Mucosa of descending colon (tissue), 3 donors: Measurements from ENCODE around the gene RPH3AL. TPM values are rescaled to one million over a fixed set of nuclear protein-coding genes. Genes with fewer than 3 reads are reported as not detected.
"Not testable (repeated sequence)": the region's sequence is repeated elsewhere in the genome, so short reads cannot be mapped to it uniquely, and the experiment has no call there.

Experiments used
- ATAC-seq: fragments of 200-7000 bp; cut with Tn5 transposase; one replicate; pipeline ENCODE4 v1.9.1; 2020; ENCODE audit warnings: mild to moderate bottlenecking, moderate library complexity
- DNase-seq, 3 donors: peaks; one replicate each; pipeline ENCODE4 v3.0.0-alpha.2; 2020
- H3K36me3 ChIP-seq: fragments of 200-600 bp; one replicate; pipeline ENCODE4 v1.8.0; 2021; ENCODE audit warnings: low read depth, mild to moderate bottlenecking
- H3K4me1 ChIP-seq: fragments of 200-600 bp; one replicate; pipeline ENCODE4 v1.8.0; 2021; ENCODE audit warnings: low read depth, mild to moderate bottlenecking
- H3K4me3 ChIP-seq: fragments of 200-600 bp; one replicate; pipeline ENCODE4 v1.8.0; 2021; ENCODE audit warnings: mild to moderate bottlenecking
- H3K9me3 ChIP-seq: fragments of 200-600 bp; one replicate; pipeline ENCODE4 v1.8.0; 2021; ENCODE audit warnings: mild to moderate bottlenecking
- intact Hi-C, 2 donors: fragments of 100-400 bp; cut with DNase I in 1 of 2; cut with micrococcal nuclease in 1 of 2; formaldehyde crosslinking; loops; one replicate each; pipeline versions ENCODE4 v1.11.0 to v1.11.1; 2022; cut with DNase I, micrococcal nuclease
- total RNA-seq, 3 donors: library from RNA; stranded (reverse); fragmentation: NEBNext Ultra II Directional in 2 of 3; extraction: Animal tissue kit (Norgen Biotek cat#: 25700) in 2 of 3; gene quantifications; one replicate each; pipeline versions ENCODE4 v1.2.1 to v1.2.4, GENCODE V29; 2021 to 2023
- TF ChIP-seq, protein P1 (sequence below): fragments of 200-600 bp; IDR thresholded peaks from one replicate; pipeline ENCODE4 v1.8.0; 2022; ENCODE audit warnings: antibody characterized with exemption, mild to moderate bottlenecking
- donor health status: DM: no; HTN: no; CAD: no; lungs with moderate emphysema.
- donor health status: DM: no; HTN: no; CAD: no.
- donor health status: DM: no; HTN: yes; CAD: no.

RPH3AL gene
- total RNA-seq, 3 donors from 2014 or later, result 24.0 to 44.1 (median 36.7) TPM

GRCh38 chr17:228951-229708 lies 123.5 kb downstream of the RPH3AL start:
- TF ChIP-seq, protein P1, sequence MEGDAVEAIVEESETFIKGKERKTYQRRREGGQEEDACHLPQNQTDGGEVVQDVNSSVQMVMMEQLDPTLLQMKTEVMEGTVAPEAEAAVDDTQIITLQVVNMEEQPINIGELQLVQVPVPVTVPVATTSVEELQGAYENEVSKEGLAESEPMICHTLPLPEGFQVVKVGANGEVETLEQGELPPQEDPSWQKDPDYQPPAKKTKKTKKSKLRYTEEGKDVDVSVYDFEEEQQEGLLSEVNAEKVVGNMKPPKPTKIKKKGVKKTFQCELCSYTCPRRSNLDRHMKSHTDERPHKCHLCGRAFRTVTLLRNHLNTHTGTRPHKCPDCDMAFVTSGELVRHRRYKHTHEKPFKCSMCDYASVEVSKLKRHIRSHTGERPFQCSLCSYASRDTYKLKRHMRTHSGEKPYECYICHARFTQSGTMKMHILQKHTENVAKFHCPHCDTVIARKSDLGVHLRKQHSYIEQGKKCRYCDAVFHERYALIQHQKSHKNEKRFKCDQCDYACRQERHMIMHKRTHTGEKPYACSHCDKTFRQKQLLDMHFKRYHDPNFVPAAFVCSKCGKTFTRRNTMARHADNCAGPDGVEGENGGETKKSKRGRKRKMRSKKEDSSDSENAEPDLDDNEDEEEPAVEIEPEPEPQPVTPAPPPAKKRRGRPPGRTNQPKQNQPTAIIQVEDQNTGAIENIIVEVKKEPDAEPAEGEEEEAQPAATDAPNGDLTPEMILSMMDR, result no peak
- ATAC-seq, result no peak
- no peaks in the 10 kb centered on the region for H3K4me1 ChIP-seq
- no peaks in the 10 kb centered on the region for H3K36me3 ChIP-seq
- H3K9me3 ChIP-seq, result no peaks in the 10 kb centered on the region
- peak in 2 of 3 donors; percentile 12 to 23 for DNase-seq
- intact Hi-C loops, result no loop called here
- H3K4me3 ChIP-seq, result no peak overlapping the region

GRCh38 chr17:227946-228615 lies 124.5 kb downstream of the RPH3AL start:
- Histone ChIP-seq H3K4me1 (no peaks in the 10 kb centered on the region), H3K9me3 (no peaks in the 10 kb centered on the region), H3K4me3 (no peak overlapping the region), H3K36me3 (no peaks in the 10 kb centered on the region)
- no peak for ATAC-seq
- peak in 2 of 3 donors; percentile 14 to 34 for DNase-seq
- intact Hi-C loops, result no loop called here
- TF ChIP-seq, protein P1, result no peak

DNA sequence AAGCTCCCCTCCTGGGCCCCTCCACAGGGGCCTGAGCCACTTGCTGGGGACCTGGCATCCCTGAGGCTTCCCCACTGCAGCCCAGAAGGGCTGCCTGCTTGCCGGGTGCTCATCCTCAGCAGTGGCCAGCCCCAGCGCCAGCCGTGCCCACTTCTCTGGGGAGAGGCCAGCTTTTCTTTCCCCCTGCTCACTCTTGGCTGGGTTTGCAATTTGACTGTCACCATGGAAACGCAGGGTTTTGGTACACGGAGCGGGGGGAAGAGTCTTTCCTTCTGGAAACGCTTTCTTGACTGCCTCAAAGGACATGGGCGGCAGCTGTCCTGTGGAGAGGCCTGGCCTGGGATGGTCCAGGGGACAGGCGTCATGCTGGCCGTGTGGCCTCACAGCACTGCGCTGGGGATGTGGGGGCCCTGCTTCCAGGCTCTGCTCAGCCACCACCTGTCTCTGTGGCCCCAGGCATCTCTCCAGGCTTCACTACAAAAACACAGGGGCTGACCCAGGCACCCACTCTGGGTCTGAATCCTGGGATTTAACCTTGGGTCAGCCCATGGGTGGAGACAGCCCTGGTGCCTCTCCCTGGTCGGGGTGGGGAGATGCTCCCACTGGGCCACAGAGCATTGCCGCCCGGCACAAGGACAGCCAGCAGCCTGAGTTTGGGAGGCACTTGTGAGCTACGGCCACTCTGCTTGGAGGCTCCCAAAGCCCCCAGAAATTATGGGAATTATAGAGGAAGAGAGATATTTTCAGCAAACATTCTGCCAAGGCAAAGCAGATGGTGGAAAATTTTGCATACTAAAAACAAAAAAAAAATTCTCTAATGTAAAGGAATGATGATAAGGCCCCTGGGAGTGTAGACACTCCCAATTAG lies 125.3 kb downstream of the RPH3AL start:
- peak in 2 of 3 donors; percentile 8 to 29 for DNase-seq
- Histone ChIP-seq H3K36me3 (no peaks in the 10 kb centered on the region), H3K4me1 (no peaks in the 10 kb centered on the region), H3K9me3 (no peaks in the 10 kb centered on the region), H3K4me3 (no peak overlapping the region)
- intact Hi-C loops, result no loop called here
- ATAC-seq, result no peak
- TF ChIP-seq, protein P1, result no peak

GRCh38 chr17:226108-227077 lies 126.2 kb downstream of the RPH3AL start:
- Histone ChIP-seq H3K9me3 (no peaks in the 10 kb centered on the region), H3K4me1 (no peaks in the 10 kb centered on the region), H3K36me3 (no peaks in the 10 kb centered on the region), H3K4me3 (no peak overlapping the region)
- intact Hi-C loops, result no loop called here
- no peak for ATAC-seq
- TF ChIP-seq, protein P1, result no peak
- peak in 2 of 3 donors; percentile 5 to 7 for DNase-seq

DNA sequence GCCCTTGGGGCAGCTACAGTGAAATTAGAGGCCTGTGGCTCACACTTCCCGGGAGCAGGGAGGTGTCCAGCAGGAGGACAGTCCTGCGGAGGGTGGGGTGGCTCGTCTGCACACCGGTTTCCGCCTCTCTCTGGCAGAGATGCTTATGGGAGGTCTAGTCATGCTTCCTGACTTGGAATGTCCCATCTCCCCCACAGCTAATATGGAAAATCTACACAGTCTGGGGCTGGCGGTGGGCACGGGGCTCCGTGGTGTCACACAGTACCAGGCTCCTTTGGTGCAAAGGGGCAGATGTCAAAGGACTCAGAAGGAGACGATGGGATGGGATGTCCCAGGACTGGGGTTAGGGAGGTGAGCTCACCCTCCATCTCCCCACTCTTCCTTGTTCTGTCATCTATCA lies 127.1 kb downstream of the RPH3AL start:
- H3K36me3 ChIP-seq, result no peaks in the 10 kb centered on the region
- no peaks in the 10 kb centered on the region for H3K4me1 ChIP-seq
- no peak overlapping the region for H3K4me3 ChIP-seq
- H3K9me3 ChIP-seq, result no peaks in the 10 kb centered on the region
- ATAC-seq (no peak), DNase-seq (peak in 1 of 3 donors; percentile 28)
- TF ChIP-seq, protein P1, result no peak
- intact Hi-C loops, result no loop called here

DNA sequence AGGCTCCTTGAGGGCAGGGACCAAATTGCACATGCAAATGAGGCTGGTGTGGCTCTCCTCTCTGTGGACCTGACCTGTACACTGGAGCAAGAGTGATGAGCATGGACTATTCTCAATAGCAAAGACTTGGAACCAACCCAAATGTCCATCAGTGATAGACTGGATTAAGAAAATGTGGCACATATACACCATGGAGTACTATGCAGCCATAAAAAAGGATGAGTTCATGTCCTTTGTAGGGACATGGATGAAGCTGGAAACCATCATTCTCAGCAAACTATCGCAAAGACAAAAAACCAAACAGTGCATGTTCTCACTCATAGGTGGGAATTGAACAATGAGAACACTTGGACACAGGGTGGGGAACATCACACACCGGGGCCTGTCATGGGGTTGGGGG lies 128.0 kb downstream of the RPH3AL start:
- H3K36me3 ChIP-seq, ATAC-seq, intact Hi-C loops, DNase-seq, H3K4me3 ChIP-seq, H3K4me1 ChIP-seq, H3K9me3 ChIP-seq: not testable (repeated sequence)
